ENCODE data around the gene PTDSS2. TPM values are rescaled to one million over a fixed set of nuclear protein-coding genes. Genes with fewer than 3 reads are reported as not detected.

Gene PTDSS2
- polyA plus RNA-seq, 2 of the 4 experiments (the other 2 are of a cell fraction), result 23.4 to 38.9 TPM

DNA sequence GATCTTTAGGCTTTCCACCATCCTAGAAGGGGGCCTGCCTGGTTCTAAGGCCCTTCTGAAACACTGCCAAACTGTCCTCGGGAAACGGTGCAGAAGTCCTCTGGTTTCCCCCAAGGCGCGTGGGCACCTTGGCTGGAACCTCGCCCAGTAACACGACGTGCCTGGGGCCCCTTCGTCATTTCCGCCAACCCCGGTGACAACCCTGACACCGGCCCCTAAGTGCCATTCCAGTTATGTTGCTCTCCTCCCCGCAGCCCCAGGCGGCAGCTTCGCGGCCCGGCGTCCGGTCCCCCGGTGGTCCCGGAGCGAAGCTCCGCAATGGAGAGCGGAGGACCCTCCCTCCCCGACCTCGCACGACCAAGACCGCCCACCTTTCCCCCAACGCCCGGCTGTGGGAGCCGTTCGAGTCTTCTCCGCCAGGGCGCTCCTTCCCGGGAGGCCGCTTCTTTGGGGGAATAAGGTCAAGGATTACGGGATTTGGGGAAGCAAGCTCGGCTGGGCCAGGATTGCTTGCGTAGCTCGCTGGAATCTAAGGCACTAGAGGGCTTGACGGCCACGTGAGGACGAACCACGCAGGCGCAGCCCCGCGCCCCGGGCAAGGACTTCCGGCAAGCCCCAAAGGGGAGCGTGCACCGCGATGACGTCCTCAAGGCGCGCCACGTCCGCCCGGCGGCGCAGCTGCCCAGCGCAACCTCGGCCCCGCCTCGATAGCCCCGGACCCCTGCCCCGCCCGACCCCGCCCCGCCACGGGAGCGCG lies 56.3 kb downstream of the PTDSS2 start (continued):
- TF ChIP-seq HOXB13 (CRISPR knock-in tag; IDR thresholded peaks at IDR 0.05; ENCODE audit: low read depth) (peak; percentile 19; the same call in 1 of the 2 replicates), ESRRA (IDR thresholded peaks at IDR 0.05; ENCODE audit: borderline replicate concordance, low read length) (no peak), HOXA7 (CRISPR knock-in tag; IDR thresholded peaks at IDR 0.05) (0 out of 2 replicates have a peak, but pooled peaks have one; percentile 81), RNF2 (IDR thresholded peaks at IDR 0.05; ENCODE audit: borderline replicate concordance, low read depth) (no peak), TP53 (CRISPR knock-in tag; IDR thresholded peaks at IDR 0.05) (peak; percentile 45; the same call in 1 of the 2 replicates), CHD2 (IDR thresholded peaks at IDR 0.05; ENCODE audit: low read length, partially characterized antibody) (no peak), HEYL (CRISPR knock-in tag; IDR thresholded peaks at IDR 0.05) (no peak), EHF (CRISPR knock-in tag; IDR thresholded peaks at IDR 0.05) (no peak), RARB (CRISPR knock-in tag; IDR thresholded peaks at IDR 0.05) (peak; percentile 78; the same call in 1 of the 2 replicates), MAZ (IDR thresholded peaks at IDR 0.05; ENCODE audit: borderline replicate concordance, low read depth, low read length) (no peak), KDM1A (IDR thresholded peaks at IDR 0.05; ENCODE audit: low read depth) (no peak), BHLHE40 (IDR thresholded peaks at IDR 0.05; ENCODE audit: low read depth, low read length) (peak; percentile 64; the same call in 1 of the 2 replicates), JUN (IDR thresholded peaks at IDR 0.05) (peak; percentile 79 to 91), ZFP36 (IDR thresholded peaks at IDR 0.05; ENCODE audit: borderline replicate concordance, partially characterized antibody) (no peak), FOSB (CRISPR knock-in tag; IDR thresholded peaks at IDR 0.05) (0 out of 2 replicates have a peak, but pooled peaks have one; percentile 30), EP300 (IDR thresholded peaks at IDR 0.05) (no peak), RAD21 (conservative IDR thresholded peaks at IDR 0.05 in 1 of 2, IDR thresholded peaks at IDR 0.05 in 1 of 2) (no peak), RFX5 (IDR thresholded peaks at IDR 0.05) (no peak), NPAS2 (CRISPR knock-in tag; IDR thresholded peaks at IDR 0.05; ENCODE audit: borderline replicate concordance) (peak; percentile 69; the same call in 1 of the 2 replicates), NFE2L2 (conservative IDR thresholded peaks at IDR 0.05; ENCODE audit: low read length) (no peak), ZSCAN20 (CRISPR knock-in tag; IDR thresholded peaks at IDR 0.05) (no peak), MAFK (IDR thresholded peaks at IDR 0.05; ENCODE audit: partially characterized antibody) (no peak), TFCP2L1 (CRISPR knock-in tag; IDR thresholded peaks at IDR 0.05) (0 out of 2 replicates have a peak, but pooled peaks have one; percentile 21)
- TF ChIP-seq, protein P1, sequence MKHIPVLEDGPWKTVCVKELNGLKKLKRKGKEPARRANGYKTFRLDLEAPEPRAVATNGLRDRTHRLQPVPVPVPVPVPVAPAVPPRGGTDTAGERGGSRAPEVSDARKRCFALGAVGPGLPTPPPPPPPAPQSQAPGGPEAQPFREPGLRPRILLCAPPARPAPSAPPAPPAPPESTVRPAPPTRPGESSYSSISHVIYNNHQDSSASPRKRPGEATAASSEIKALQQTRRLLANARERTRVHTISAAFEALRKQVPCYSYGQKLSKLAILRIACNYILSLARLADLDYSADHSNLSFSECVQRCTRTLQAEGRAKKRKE (CRISPR knock-in tag; IDR thresholded peaks at IDR 0.05; ENCODE audit: low read depth), result peak; percentile 3; the same call in 1 of the 2 replicates
- TF ChIP-seq, protein P2, sequence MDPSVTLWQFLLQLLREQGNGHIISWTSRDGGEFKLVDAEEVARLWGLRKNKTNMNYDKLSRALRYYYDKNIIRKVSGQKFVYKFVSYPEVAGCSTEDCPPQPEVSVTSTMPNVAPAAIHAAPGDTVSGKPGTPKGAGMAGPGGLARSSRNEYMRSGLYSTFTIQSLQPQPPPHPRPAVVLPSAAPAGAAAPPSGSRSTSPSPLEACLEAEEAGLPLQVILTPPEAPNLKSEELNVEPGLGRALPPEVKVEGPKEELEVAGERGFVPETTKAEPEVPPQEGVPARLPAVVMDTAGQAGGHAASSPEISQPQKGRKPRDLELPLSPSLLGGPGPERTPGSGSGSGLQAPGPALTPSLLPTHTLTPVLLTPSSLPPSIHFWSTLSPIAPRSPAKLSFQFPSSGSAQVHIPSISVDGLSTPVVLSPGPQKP (IDR thresholded peaks at IDR 0.05; ENCODE audit: low read depth, low read length), result 0 out of 2 replicates have a peak, but pooled peaks have one; percentile 17
- TF ChIP-seq, protein P3, sequence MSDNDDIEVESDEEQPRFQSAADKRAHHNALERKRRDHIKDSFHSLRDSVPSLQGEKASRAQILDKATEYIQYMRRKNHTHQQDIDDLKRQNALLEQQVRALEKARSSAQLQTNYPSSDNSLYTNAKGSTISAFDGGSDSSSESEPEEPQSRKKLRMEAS (IDR thresholded peaks at IDR 0.05), result peak; percentile 94
- TF ChIP-seq, protein P4, sequence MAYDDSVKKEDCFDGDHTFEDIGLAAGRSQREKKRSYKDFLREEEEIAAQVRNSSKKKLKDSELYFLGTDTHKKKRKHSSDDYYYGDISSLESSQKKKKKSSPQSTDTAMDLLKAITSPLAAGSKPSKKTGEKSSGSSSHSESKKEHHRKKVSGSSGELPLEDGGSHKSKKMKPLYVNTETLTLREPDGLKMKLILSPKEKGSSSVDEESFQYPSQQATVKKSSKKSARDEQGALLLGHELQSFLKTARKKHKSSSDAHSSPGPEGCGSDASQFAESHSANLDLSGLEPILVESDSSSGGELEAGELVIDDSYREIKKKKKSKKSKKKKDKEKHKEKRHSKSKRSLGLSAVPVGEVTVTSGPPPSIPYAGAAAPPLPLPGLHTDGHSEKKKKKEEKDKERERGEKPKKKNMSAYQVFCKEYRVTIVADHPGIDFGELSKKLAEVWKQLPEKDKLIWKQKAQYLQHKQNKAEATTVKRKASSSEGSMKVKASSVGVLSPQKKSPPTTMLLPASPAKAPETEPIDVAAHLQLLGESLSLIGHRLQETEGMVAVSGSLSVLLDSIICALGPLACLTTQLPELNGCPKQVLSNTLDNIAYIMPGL (CRISPR knock-in tag; IDR thresholded peaks at IDR 0.05; ENCODE audit: borderline replicate concordance), result peak; percentile 63; the same call in 1 of the 2 replicates
- TF ChIP-seq, protein P5, sequence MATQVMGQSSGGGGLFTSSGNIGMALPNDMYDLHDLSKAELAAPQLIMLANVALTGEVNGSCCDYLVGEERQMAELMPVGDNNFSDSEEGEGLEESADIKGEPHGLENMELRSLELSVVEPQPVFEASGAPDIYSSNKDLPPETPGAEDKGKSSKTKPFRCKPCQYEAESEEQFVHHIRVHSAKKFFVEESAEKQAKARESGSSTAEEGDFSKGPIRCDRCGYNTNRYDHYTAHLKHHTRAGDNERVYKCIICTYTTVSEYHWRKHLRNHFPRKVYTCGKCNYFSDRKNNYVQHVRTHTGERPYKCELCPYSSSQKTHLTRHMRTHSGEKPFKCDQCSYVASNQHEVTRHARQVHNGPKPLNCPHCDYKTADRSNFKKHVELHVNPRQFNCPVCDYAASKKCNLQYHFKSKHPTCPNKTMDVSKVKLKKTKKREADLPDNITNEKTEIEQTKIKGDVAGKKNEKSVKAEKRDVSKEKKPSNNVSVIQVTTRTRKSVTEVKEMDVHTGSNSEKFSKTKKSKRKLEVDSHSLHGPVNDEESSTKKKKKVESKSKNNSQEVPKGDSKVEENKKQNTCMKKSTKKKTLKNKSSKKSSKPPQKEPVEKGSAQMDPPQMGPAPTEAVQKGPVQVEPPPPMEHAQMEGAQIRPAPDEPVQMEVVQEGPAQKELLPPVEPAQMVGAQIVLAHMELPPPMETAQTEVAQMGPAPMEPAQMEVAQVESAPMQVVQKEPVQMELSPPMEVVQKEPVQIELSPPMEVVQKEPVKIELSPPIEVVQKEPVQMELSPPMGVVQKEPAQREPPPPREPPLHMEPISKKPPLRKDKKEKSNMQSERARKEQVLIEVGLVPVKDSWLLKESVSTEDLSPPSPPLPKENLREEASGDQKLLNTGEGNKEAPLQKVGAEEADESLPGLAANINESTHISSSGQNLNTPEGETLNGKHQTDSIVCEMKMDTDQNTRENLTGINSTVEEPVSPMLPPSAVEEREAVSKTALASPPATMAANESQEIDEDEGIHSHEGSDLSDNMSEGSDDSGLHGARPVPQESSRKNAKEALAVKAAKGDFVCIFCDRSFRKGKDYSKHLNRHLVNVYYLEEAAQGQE (IDR thresholded peaks at IDR 0.05), result no peak
- TF ChIP-seq, protein P6, sequence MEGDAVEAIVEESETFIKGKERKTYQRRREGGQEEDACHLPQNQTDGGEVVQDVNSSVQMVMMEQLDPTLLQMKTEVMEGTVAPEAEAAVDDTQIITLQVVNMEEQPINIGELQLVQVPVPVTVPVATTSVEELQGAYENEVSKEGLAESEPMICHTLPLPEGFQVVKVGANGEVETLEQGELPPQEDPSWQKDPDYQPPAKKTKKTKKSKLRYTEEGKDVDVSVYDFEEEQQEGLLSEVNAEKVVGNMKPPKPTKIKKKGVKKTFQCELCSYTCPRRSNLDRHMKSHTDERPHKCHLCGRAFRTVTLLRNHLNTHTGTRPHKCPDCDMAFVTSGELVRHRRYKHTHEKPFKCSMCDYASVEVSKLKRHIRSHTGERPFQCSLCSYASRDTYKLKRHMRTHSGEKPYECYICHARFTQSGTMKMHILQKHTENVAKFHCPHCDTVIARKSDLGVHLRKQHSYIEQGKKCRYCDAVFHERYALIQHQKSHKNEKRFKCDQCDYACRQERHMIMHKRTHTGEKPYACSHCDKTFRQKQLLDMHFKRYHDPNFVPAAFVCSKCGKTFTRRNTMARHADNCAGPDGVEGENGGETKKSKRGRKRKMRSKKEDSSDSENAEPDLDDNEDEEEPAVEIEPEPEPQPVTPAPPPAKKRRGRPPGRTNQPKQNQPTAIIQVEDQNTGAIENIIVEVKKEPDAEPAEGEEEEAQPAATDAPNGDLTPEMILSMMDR (IDR thresholded peaks at IDR 0.05), result no peak
- TF ChIP-seq, protein P7, sequence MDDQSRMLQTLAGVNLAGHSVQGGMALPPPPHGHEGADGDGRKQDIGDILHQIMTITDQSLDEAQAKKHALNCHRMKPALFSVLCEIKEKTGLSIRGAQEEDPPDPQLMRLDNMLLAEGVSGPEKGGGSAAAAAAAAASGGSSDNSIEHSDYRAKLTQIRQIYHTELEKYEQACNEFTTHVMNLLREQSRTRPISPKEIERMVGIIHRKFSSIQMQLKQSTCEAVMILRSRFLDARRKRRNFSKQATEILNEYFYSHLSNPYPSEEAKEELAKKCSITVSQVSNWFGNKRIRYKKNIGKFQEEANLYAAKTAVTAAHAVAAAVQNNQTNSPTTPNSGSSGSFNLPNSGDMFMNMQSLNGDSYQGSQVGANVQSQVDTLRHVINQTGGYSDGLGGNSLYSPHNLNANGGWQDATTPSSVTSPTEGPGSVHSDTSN (IDR thresholded peaks at IDR 0.05), result no peak
